Ectodermal cell (in vitro differentiated cells): ENCODE data around the gene ZNF705A.
"Not testable (repeated sequence)": the region's sequence is repeated elsewhere in the genome, so short reads cannot be mapped to it uniquely, and the experiment has no call there.

Source experiments
- H3K27ac ChIP-seq: 2 replicates; pipeline ENCODE4 v1.7.0; 2013; ENCODE audit warnings: mild to moderate bottlenecking, low read depth, low read length; ENCODE audit not compliant: insufficient read depth, poor library complexity, severe bottlenecking
- H3K27me3 ChIP-seq: 2 replicates; pipeline ENCODE4 v1.7.0; 2013; ENCODE audit warnings: mild to moderate bottlenecking, low read length; ENCODE audit not compliant: insufficient read depth, control insufficient read depth, poor library complexity, severe bottlenecking
- H3K36me3 ChIP-seq: one replicate; pipeline ENCODE4 v1.7.0; 2013; ENCODE audit warnings: low read length; ENCODE audit not compliant: control insufficient read depth, insufficient read depth
- H3K4me1 ChIP-seq: one replicate; pipeline ENCODE4 v1.7.0; 2013; ENCODE audit warnings: low read length; ENCODE audit not compliant: control insufficient read depth, insufficient read depth
- H3K4me3 ChIP-seq: 2 replicates; pipeline ENCODE4 v1.7.0; 2013; ENCODE audit warnings: low read depth, low read length, control low read depth; ENCODE audit not compliant: insufficient read depth
- H3K9me3 ChIP-seq: 2 replicates; pipeline ENCODE4 v1.7.0; 2013; ENCODE audit warnings: mild to moderate bottlenecking, low read length, moderate library complexity; ENCODE audit not compliant: control insufficient read depth
- WGBS, 2 experiments: methylation state at CpG; one replicate each; pipeline ENCODE4 v1.1.7; 2013; ENCODE audit warnings: missing lambda C conversion rate in 2 of 2; 5-methylcytosine and 5-hydroxymethylcytosine counted together

Gene ZNF705A

GRCh38 chr12:8183346-8183745, 26.5 kb downstream of the ZNF705A start:
- not testable (repeated sequence) for H3K4me1 ChIP-seq, H3K9me3 ChIP-seq, H3K36me3 ChIP-seq, H3K27ac ChIP-seq, H3K27me3 ChIP-seq, H3K4me3 ChIP-seq
- WGBS, 2 experiments = 96 to 97% methylated on average over 21 to 23 of the region's 23 CpGs

GRCh38 chr12:8184206-8184605, 27.4 kb downstream of the ZNF705A start:
- H3K27ac ChIP-seq, H3K4me1 ChIP-seq, H3K9me3 ChIP-seq, H3K27me3 ChIP-seq, H3K36me3 ChIP-seq, H3K4me3 ChIP-seq: not testable (repeated sequence)
- WGBS, 2 experiments = 96 to 97% methylated on average over 23 of the region's 28 CpGs

- H3K4me3 ChIP-seq, H3K27ac ChIP-seq, H3K4me1 ChIP-seq, H3K27me3 ChIP-seq, H3K36me3 ChIP-seq, H3K9me3 ChIP-seq: not testable (repeated sequence)
- WGBS, 2 experiments = 78 to 96% methylated on average over 2 of the region's 2 CpGs
Measured at GRCh38 chr12:8188088-8188487, 31.3 kb downstream of the ZNF705A start.

DNA sequence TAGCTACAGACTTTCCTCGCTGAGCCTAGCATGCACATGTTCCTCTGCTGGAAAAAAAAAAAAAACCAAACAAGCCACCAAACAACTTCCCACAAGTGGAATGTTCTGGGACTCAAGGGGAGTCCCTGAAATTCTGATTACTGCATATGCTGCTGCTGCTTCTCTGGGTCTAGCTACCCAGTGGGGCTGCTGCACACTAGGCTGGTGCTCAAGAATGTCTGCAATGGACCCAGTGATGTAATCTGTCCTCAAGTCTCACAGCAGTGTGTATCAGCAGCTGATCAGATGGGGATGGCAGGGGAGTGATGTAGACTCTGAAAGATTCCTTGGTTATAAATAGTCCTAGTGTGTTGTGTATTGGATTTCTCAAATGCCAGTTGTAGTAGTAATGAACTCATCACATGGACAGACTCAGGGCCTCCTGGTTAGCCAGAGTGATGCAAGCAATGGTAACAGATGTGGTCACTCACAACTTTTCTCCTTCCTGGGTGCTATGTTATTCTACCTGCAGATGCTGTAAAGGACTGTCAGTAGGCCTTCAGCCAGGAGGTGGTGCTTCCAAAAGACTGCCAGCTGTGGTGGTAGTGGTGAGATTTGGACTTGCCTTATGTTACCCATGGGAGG, 41.0 kb downstream of the ZNF705A start:
- not testable (repeated sequence) for H3K36me3 ChIP-seq, H3K9me3 ChIP-seq, H3K4me1 ChIP-seq, H3K27ac ChIP-seq, H3K4me3 ChIP-seq, H3K27me3 ChIP-seq
- WGBS, 2 experiments = 94 to 100% methylated on average over 1 of the region's 1 CpG

GRCh38 chr12:8218711-8219382, 62.0 kb downstream of the ZNF705A start:
- not testable (repeated sequence) for H3K4me3 ChIP-seq, H3K27ac ChIP-seq, H3K9me3 ChIP-seq, H3K36me3 ChIP-seq, H3K4me1 ChIP-seq, H3K27me3 ChIP-seq
- WGBS, 2 experiments = 84 to 86% methylated on average over 26 of the region's 26 CpGs

GRCh38 chr12:8221375-8221774, 64.6 kb downstream of the ZNF705A start:
- H3K27me3 ChIP-seq, H3K27ac ChIP-seq, H3K4me1 ChIP-seq, H3K4me3 ChIP-seq, H3K9me3 ChIP-seq, H3K36me3 ChIP-seq: not testable (repeated sequence)
- 88 to 89% methylated on average over 21 of the region's 21 CpGs for WGBS, 2 experiments

GRCh38 chr12:8221844-8222243, 65.0 kb downstream of the ZNF705A start:
- H3K4me3 ChIP-seq, H3K36me3 ChIP-seq, H3K4me1 ChIP-seq, H3K9me3 ChIP-seq, H3K27ac ChIP-seq, H3K27me3 ChIP-seq: not testable (repeated sequence)
- 90 to 91% methylated on average over 21 of the region's 21 CpGs for WGBS, 2 experiments

DNA sequence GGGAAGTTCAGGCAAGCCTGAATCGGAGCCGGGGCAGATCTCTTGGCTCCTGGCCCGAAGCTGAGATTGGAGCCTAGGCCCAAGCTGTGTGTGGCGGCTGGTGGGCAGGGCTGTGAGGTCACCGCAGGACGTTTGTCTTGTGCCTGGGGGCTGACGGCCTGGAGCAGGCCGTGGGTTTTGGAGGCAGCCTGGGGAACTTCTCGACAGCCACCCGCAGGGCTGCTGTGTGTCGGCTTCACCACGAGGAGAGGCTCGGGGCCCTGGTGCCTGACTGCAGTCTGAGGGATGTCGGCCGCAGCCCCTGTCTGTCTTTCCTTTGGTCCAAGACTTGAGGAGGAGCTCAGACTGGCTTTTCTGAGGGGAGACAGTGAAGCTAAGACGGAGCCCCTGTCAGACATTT, 65.5 kb downstream of the ZNF705A start:
- not testable (repeated sequence) for H3K9me3 ChIP-seq, H3K36me3 ChIP-seq, H3K4me1 ChIP-seq, H3K27ac ChIP-seq, H3K27me3 ChIP-seq, H3K4me3 ChIP-seq
- 89 to 91% methylated on average over 16 of the region's 16 CpGs for WGBS, 2 experiments

DNA sequence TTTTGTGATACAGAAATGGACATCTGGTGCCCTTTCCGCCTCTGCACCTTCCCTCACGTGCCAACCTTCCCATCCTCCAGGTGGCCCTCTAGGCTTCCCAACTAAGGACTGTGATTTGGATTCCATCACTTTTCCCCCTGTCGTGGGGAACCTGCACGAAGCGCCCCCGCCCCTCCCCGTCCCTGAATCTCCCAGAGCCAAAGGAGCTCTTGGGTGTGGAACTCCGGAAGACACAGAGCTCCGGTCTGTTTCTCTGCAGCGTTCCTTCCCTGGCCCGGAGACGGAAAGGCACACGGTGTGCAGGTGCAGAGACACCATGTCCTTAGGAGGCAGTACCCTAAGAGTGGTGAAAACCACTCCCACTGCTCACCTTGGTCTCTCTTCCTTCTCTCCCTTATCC, 66.8 kb downstream of the ZNF705A start:
- H3K4me3 ChIP-seq, H3K27ac ChIP-seq, H3K27me3 ChIP-seq, H3K36me3 ChIP-seq, H3K4me1 ChIP-seq, H3K9me3 ChIP-seq: not testable (repeated sequence)
- WGBS, 2 experiments = 80% methylated on average over 12 to 13 of the region's 13 CpGs

DNA sequence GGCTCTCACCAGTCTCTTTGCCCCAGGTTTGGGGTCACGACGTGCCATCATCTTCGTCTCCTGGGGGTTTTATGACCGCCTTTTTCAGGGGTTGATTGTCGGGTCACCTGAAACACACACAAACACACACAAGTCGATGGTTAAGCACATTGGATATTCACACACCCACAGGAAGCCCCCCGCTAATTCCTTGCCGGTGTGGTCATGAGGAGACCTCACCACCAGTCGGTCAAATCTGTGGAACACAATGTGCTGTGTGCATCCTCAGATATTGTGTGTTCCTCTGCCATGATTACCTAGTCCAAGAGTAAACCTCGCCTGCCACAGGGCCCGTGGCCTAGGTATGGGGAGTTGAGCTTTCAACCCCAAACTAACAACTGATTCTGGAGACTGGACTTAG, 68.0 kb downstream of the ZNF705A start:
- H3K36me3 ChIP-seq, H3K27me3 ChIP-seq, H3K4me1 ChIP-seq, H3K27ac ChIP-seq, H3K9me3 ChIP-seq, H3K4me3 ChIP-seq: not testable (repeated sequence)
- WGBS, 2 experiments = 96 to 97% methylated on average over 11 of the region's 11 CpGs

GRCh38 chr12:8226355-8226754, 69.5 kb downstream of the ZNF705A start:
- H3K36me3 ChIP-seq = no peaks in the 10 kb centered on the region
- H3K4me3 ChIP-seq = no peak overlapping the region
- H3K9me3 ChIP-seq = no peaks in the 10 kb centered on the region
- no peaks in the 10 kb centered on the region for H3K4me1 ChIP-seq
- H3K27me3 ChIP-seq = no peaks in the 10 kb centered on the region
- 88 to 96% methylated on average over 8 of the region's 8 CpGs for WGBS, 2 experiments
- no peak overlapping the region for H3K27ac ChIP-seq
